ENCODE results near the gene ANKS3.
"Not testable (repeated sequence)": the region's sequence is repeated elsewhere in the genome, so short reads cannot be mapped to it uniquely, and the experiment has no call there.

The ANKS3 gene

DNA sequence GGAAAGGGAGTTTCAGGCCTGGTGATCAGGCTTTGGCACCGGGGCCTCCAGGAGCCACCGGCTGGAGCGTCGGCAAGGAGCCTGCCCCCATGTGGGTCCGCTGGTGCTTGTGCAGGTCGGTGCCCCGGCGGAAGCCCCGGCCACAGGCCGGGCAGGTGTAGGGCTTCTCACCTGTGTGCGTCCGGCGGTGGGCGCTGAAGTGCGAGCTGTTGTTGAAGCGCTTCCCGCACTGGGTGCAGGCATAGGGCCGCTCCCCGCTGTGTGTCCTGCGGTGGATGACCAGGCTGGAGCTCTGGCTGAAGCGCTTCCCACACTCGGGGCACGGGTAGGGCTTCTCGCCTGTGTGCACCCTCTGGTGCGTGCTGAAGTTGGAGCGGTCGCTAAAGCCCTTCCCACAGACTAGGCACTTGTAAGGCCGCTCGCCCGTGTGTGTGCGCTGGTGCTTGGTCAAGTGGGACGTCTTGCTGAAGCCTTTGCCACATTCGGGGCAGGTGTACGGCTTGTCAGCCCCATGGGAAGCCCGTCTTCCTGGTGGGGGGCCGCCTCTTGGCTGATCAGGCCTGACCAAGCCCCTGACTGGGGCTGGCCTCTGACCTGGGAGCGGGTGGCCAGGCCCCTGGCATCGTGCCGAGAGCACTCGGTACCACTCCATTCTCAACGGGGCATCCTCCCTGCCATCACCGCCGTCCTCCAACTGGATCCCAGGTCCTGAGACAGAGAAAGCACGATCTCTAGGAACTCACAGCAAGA is 18.5 kb upstream of the ANKS3 start:
- no peak for FAIRE-seq

DNA sequence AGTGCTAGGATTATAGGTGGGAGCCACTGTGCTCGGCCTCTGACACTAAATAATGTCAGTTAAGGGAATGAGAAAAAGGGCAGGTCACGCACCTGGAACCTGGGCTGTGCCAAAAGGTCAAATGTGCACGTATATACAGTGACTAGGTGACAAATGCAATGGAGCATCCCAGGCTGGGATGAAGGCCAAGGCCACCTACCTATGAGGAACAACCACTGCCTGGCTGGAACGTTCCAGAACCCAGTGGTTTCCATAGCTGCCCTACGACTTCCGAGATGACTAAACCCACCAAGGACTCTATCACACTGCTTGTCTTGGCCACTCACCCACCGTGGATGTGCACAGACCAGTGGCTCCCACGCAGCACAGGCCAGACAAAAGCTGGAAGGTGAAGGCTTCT is 16.8 kb upstream of the ANKS3 start:
- no peak for FAIRE-seq

DNA sequence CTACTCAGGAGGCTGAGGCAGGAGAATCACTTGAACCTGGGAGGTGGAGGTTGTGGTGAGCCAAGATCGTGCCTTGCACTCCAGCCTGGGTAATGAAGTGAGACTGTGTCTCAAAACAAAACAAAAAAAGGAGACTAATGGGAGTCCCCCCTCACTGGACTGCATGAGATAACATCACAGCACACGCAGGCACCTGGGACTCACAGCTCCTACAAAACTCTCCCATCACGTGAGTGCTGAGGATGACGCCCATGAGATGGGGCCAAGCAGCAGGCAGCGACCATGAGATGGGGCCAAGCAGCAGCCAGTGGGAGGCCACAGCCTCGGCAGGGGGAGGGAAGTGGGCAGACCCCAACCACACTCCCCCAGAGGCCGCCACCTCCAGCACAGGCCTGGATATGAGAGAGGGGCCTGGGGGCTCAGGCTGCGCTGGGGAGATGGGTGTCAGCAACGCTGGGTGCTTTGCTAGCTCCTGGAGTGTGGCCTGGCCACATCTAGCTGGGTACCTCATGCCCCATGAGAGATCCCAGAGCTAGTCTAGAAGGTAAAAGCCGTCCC is 15.7 kb upstream of the ANKS3 start:
- no peak for FAIRE-seq

DNA sequence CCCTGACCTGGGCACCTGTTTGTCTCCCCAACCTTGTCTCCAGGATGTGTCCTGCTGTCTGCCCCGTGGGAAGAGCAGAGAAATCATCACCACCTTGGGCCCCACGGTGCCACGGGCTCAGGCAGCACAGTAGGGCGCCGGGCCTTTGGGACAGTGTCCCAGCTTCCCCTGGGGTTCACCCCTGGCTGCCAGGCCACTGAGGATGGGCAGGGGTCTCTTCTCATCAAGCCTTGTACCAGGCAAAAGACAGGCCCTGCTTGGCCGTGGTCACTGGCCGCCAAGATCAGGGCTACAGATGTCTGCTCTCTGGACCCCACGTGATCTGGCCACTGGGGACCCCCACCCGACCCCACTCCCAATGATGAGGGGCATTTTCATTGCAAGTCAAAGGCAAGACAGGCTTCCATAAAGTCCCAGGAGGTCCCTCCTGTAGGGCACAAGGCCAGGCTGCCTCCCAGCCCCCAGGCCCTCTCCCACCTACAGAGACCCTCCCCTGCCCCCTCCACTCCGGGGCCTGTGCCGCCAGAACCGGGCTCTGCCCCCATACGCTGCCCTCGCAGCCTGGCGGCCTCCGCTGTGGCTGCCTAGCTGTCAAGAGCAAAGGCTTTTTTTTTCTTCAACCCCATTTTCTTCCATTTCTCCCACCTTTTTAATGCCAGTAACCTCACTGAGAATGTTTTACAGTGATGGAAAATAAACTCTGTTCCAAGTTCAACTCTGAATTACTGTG is 14.8 kb upstream of the ANKS3 start:
- FAIRE-seq = no peak

- FAIRE-seq = no peak
These were observed 14.0 kb upstream of the ANKS3 start for GRCh38 chr16:4747906-4748681.

DNA sequence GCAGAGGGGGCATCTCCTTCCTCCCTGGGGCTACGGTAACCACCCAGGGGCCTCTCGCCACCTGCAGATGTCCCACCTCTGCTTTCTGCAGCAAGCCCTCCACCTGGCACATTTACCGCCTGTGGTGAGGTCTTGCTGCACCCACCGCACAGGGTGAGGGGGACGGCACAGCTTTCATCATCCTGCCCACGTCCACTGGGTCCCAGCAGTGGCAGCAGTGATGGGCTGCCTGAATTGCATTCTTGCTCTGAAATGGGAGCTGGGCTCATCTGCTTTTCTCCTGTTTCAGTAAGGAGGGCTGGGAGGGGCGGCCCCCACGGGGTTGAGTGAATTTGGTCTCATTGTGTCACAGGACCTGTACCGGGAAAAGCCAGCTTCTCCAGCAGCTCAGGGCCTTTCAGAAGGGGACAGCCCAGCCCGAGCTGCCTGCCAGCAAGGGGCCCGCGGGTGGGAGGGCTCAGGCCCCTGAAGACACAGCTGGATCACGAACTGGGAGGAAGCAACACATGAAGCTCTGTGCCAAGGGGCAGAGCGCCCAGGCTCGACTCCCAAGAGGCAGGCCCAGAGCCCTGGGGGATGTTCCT is 13.0 kb upstream of the ANKS3 start:
- FAIRE-seq = no peak

DNA sequence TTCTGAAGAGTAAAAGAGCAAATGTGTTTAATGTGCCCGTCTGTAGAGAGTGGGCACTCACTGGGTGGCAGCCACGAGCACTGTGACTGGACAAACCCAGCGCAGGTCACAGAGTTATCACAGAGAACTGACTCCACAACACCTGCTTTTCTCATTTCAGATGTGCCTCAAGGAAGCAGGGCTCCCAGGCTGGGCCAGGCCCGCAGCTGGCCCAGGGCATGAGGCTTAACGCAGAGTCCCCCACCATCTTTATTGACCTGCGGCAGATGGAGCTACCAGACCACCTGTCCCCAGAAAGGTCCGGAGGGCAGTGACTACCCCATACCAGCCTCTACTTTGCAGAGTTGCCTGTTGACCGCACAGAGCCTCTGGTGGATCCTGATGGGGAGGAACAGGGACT is 12.1 kb upstream of the ANKS3 start:
- no peak for FAIRE-seq

- no peak for FAIRE-seq
These were observed 11.2 kb upstream of the ANKS3 start for GRCh38 chr16:4745274-4745569.

DNA sequence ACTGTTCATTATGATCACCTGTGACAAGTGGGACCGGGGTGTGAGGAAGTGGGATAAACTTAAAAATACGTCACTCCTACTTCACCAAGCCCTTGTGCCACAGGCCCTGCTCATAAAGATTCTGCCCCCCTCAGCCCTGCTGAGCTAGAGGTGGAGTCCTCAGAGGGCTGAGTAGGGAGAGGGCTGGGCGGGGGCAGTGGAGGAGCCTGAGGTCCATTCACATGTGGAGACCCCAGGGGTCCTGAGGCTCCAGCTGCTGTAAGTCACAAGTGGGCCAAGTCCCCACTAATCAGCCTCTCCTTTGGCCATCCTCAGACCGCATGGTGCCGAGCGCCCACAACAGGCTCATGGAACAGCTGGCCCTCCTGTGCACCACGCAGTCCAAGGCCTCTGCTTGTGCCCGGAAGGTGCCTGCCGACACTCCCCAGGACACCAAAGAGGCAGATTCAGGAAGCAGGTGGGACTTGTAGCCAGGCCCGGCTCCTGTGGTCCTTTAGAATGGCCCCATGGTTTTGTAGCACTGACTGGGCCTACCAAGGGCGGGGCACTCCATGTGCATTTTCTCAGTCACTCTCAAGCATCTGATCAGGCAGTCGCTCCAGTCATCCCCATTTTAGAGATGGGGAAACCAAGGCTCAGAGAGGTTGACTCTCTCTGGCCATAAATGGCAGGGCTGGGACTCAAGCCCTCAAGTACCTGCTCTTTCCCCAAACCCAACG is 10.6 kb upstream of the ANKS3 start:
- FAIRE-seq = no peak

DNA sequence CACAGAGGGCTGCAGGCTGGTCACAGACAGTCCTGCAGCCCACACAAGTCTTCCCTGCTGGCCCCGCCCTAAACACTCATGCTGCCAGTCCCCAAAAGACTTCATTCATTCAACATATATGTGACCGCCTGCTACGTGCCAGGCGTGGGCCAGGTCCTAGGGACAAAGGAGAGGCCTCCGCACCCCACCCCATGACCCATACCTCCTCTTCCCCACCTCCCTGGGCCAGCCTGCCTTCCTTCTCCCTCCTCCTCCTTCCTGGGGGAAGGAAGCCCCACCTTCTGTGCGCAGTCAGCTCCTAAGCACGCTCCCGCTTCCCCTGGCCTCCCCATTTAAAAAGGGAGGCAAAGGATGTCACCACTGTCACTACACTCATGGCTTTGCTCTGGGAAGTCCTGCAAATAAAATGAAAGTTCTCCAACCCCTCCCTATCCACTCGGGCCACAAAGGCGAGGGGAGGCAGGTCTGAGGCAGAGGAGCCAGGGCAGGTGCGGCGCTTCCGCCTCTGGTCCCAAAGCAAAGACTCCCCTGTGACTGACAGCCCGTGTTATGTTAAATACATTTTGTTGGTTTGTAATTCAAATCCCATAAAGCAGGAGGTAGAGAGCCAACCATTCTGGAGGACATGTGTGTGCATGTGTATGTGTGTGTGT is 9.3 kb upstream of the ANKS3 start:
- no peak for FAIRE-seq

GRCh38 chr16:4738370-4738769 is 4.3 kb upstream of the ANKS3 start:
- FAIRE-seq = not testable (repeated sequence)

DNA sequence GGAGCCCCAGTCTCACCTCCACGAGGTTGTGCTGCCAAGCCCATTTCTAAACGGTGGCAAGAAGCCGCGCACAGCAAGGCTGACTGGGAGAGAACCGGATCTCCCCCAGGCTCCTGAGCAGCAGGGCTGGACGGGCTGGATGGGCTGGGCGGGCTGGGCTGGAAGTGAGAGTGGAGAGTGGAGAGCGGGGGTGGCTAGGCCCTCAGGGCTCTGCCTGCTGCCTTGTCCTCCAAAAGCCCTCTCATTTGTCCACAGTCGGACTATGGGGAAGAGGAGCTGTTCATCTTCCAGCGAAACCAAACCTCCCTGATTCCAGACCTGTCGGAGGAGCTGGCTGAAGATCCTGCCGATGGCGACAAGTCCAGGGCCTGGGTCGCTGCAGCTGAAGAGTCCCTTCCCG is 3.5 kb upstream of the ANKS3 start:
- no peak for FAIRE-seq

DNA sequence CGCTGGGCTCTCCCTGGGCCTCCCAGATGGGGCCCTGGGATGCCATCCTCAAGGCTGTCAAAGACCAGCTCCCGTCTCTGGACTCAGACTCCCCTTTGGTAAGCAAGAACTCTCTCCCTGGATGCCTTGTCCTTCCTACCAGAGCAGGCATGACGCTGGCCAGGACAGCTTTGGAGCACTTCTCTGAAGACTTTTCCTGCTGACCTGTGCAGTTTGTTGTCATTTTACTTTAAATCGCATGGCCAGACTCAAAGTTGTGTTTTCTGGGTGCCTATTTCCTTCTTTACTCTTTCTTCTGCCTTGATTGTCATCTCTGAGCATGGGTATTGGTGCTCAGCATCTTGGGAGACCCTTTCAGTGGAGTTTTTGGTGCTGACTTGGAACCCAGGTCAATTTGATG is 2.5 kb upstream of the ANKS3 start:
- no peak for FAIRE-seq

DNA sequence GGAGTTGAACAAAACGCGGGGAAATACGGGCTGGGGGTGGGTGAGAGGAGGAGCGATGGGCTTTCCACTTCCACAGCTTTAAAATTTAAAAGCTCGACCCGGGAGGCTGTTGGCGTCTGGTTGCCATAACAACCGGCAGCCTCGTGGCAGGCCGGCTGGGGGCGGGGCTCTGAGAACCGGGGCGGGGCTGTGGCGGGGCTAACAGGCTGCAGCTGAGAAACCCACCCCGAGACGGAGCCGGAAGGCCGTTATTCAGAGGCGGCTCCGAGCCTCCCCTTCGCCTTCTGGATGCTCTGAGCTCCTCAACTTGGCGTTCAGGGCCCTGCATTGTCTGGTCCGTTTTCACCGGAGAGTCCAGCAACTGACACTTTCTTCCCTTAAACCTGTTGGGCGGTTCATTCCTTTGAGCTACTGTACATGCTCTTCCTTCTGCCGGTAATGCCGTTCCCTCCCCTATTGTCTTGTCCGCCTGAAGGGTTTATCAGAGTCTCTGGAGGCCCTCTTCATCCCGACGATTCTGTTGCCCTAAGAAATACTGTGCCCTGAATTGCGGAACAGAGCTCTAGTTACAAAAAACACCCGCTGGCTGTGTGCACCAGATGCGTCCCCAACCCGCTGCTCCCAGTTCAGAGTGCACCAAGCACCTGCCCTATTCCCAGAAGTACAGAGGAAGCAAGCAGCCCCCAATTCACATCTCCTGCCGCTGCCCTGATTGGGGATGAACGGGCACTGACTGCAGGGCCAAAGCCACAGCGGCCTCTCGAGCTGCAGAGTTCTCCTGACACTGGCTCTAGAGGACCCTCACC is 862 bp upstream of the ANKS3 start:
- no peak for FAIRE-seq

DNA sequence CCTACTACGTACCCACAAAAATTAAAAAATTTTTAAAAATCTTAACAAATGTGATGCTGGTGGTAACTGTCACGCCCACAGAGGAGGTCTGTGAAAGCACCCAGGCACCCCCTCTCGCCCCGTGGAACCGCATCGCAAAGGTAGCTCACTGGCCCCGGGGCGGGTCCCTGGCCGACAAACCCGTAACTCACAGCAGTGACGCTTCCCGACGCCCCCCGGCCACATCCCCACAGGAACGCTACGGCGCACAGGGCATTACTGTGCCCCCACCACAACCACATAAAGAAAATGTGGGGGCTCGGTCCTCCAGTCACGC is 366 bp downstream of the ANKS3 start:
- no peak for FAIRE-seq

DNA sequence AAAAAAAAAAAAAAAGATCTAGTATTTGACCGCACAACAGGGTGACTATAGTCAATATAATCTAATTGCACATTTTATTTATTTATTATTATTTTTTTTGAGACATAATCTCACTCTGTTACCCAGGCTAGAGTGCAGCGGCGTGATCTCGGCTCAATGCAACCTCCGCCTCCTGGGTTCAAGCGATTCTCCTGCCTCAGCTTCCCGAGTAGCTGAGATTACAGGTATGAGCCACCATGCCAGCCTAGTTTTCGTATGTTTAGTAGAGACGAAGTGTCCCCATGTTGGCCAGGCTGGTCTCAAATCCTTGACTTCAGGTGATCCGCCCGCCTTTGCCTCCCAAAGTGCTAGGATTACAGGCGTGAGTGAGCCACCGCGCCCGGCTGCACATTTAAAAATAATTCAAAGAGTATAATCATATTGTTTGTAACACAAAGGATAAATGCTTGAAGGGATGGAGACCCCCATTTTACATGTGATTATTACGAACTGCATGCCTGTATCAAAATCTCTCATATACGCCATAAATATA is 794 bp downstream of the ANKS3 start:
- no peak for FAIRE-seq

DNA sequence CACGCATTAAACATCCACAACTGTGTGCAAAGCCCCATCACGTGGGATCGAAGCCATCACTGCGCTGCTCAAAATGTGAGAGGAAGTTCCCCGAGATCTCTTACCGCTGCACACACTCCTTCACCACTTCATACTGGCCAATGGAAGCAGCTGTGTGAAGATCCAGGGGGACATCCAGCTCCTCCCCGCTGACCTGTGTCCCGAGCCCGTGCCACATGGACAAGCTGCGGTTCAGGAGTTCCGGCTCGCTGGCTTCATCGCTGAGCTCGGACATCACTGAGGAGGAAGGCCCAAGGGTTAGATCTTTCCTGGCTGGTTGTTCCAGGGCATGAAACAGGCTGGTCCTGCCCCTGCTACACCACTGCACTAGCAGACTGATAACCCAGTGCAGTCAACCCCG is 4.2 kb downstream of the ANKS3 start:
- FAIRE-seq = no peak

DNA sequence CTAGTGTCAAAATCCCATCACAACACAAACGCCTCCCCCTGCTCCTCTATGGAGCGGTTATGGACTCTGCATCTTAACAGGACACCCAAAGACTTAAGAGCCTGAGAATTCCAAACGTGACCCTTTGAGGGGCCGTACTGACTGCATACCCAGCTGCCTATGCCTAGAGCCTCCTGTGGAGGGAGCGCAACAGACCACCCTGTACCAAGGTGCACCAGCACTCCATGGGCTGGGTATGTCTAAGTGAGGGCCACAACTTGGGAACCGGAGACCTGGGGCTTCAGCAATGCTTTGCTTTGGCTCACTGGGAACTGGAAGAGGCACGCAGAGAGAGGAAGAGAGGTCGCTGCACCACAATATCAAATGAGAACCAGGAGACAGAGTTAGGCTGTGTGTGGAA is 5.4 kb downstream of the ANKS3 start:
- no peak for FAIRE-seq

- FAIRE-seq = no peak
These were observed 7.5 kb downstream of the ANKS3 start for GRCh38 chr16:4726616-4727015.

DNA sequence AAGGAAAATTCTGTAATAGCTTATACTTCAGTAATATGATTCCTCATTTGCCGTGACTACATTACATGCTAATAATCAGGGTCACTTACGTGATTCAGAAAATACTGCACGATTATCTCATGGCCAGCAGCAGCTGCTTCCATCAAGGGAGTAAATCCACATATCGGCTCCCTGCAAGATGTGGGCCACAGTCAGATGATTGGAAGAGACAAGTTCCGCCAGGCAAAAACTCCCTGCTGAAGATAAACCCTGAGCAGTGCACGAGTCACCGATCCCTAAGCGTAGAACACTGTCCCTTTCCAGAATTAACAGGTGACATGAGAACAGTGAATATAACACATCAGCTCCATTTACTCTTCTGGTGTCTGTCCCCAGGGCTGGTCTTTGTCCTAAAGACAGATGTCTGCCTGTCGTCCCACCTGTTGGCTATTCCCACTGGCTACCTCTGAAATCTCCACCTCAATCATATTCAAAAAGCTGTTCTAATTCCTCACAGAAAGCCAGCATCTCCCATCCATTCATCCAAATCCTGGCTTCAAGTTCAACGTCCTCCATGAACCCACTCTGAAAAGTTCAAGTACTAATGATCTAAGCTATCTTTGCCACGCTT is 9.3 kb downstream of the ANKS3 start:
- FAIRE-seq = no peak
